Fibroblast of lung (primary cell): ENCODE measurements around the gene SLC4A1. TPM values are rescaled to one million over a fixed set of nuclear protein-coding genes. Genes with fewer than 3 reads are reported as not detected.

Experiments
- DNase-seq, 2 donors: peaks; one replicate each; pipeline versions ENCODE4 v3.0.0 to v3.0.0-alpha.2; 2010; ENCODE audit warnings: low read depth in 2 of 2
- H2AFZ ChIP-seq: 2 replicates; pipeline ENCODE4 v1.5.1; 2012; ENCODE audit warnings: low read length, control low read depth, inconsistent platforms
- H3K27ac ChIP-seq: 2 replicates; pipeline ENCODE4 v1.5.1; 2011; ENCODE audit warnings: low read length, control low read depth; ENCODE audit not compliant: insufficient read depth
- H3K27me3 ChIP-seq: 2 replicates; pipeline ENCODE4 v1.5.1; 2011; ENCODE audit warnings: mild to moderate bottlenecking, low read length; ENCODE audit not compliant: control insufficient read depth, insufficient read depth
- H3K36me3 ChIP-seq: 2 replicates; pipeline ENCODE4 v1.5.1; 2011; ENCODE audit warnings: low read length; ENCODE audit not compliant: control insufficient read depth, insufficient read depth
- H3K4me1 ChIP-seq: 2 replicates; pipeline ENCODE4 v1.5.1; 2011; ENCODE audit warnings: low read length; ENCODE audit not compliant: control insufficient read depth, insufficient read depth; ENCODE audit errors: extremely low read depth
- H3K4me2 ChIP-seq: 2 replicates; pipeline ENCODE4 v1.5.1; 2011; ENCODE audit warnings: low read length, control low read depth; ENCODE audit not compliant: insufficient read depth; ENCODE audit errors: extremely low read depth
- H3K4me3 ChIP-seq, 4 experiments: fragments of 200-600 bp in 1 of 4; sonication (generic) in 1 of 4; replicated peaks in 1 of 4; 2 replicates each; pipeline ENCODE4 v1.5.1; 2011 to 2016; ENCODE audit warnings: low read length in 4 of 4, low read depth in 3 of 4, mild to moderate bottlenecking in 3 of 4, control low read depth in 2 of 4, inconsistent platforms in 1 of 4, mixed read lengths in 1 of 4; ENCODE audit not compliant: insufficient read depth in 1 of 4; ENCODE audit errors: control extremely low read depth in 1 of 4
- H3K79me2 ChIP-seq: 2 replicates; pipeline ENCODE4 v1.5.1; 2012; ENCODE audit warnings: mild to moderate bottlenecking, low read length, inconsistent platforms; ENCODE audit not compliant: control insufficient read depth, insufficient read depth
- H3K9ac ChIP-seq: 2 replicates; pipeline ENCODE4 v1.5.1; 2011; ENCODE audit warnings: mild to moderate bottlenecking, low read length, control low read depth; ENCODE audit not compliant: insufficient read depth
- H3K9me3 ChIP-seq: 2 replicates; pipeline ENCODE4 v1.5.1; 2012; ENCODE audit warnings: low read depth, low read length; ENCODE audit not compliant: control insufficient read depth, insufficient read depth
- H4K20me1 ChIP-seq: 2 replicates; pipeline ENCODE4 v1.5.1; 2011; ENCODE audit warnings: low read length; ENCODE audit not compliant: control insufficient read depth, insufficient read depth; ENCODE audit errors: extremely low read depth
- EZH2 ChIP-seq: IDR thresholded peaks from 2 replicates; pipeline ENCODE4 v1.5.1; 2012; ENCODE audit warnings: low read length, control low read depth, mild to moderate bottlenecking; ENCODE audit errors: missing control alignments
- polyA minus RNA-seq: library from RNA; depleted of rRNA, polyadenylated mRNA; stranded (reverse); fragments of >200 nt; gene quantifications from 2 replicates; pipeline ENCODE4 v1.2.3, GENCODE V29; 2011; ENCODE audit warnings: low replicate concordance
- polyA plus RNA-seq, 2 donors: library from polyadenylated mRNA; depleted of rRNA in 1 of 2; stranded (reverse) in 1 of 2; unstranded in 1 of 2; fragments of >200 nt; gene quantifications; 2 replicates each; pipeline ENCODE4 v1.2.1, GENCODE V29; 2011 to 2012; ENCODE audit warnings: missing spikeins in 1 of 2
- total RNA-seq: library from RNA; depleted of rRNA; stranded (reverse); fragments of >200 nt; gene quantifications from 2 replicates; pipeline ENCODE4 v1.2.1, GENCODE V29; 2014
- TF ChIP-seq, protein P1 (sequence below), 2 donors: IDR thresholded peaks in 1 of 2; conservative IDR thresholded peaks in 1 of 2; 1 replicate in 1 of 2; 2 replicates in 1 of 2; pipeline ENCODE4 v1.5.1; 2011 to 2012; ENCODE audit warnings: low read length in 2 of 2, control low read depth in 1 of 2, inconsistent platforms in 1 of 2, low read depth in 1 of 2, mild to moderate bottlenecking in 1 of 2

SLC4A1 gene
- total RNA-seq (not detected in 2 replicates), polyA plus RNA-seq (not detected in 2 replicates), polyA minus RNA-seq (not detected in 2 replicates)
- not detected in 2 replicates for polyA plus RNA-seq (2012)

DNA sequence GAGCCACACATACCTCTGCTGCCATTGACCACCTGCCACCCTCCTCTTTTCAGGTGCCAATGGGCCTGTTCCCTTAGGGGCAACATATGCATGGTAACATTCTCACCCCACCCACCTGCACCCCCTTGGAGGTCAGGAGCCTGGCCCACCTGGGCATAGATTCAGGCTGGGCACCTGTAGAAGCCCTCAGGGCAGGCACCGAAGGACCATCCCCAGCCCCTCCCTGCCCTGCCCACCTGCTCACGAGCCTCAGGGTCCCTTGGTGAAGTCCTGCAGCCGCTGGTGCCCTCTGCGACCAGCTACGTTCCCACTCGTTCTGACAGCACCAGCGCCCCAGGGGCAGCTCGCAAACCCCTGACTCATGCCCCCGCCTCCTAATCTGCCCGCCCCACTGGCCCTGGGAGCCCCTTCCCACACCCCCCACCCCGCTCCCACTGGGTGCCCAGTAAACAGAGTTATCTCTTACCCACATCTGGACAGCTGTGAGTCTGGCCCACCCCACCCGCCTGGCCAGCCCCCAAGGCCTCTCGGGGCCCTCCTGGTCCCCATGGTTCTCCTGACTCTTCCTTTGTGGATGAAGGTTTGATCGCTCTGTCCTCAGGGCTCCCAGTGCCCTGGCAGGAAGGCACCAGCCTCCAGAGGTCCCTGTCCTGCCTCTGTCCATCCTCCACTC, at the start of gene SLC4A1:
SLC4A1 (minus strand) TSS at position 318 of the 673 bp plus-strand sequence. CDS start 5,269 bp downstream, outside the sequence.
- Histone ChIP-seq H3K9me3 (no peaks in the 10 kb centered on the region), H2AFZ (no peak within 1 kb of the TSS), H3K79me2 (no peaks in the 10 kb centered on the region), H3K4me3 (no peak within 1 kb of the TSS), H3K27me3 (peaks cover 4% of the 10 kb centered on the region), H3K9ac (no peak within 1 kb of the TSS), H3K36me3 (no peaks in the 10 kb centered on the region), H3K4me2 (no peak within 1 kb of the TSS), H4K20me1 (no peaks in the 10 kb centered on the region), H3K27ac (no peak within 1 kb of the TSS), H3K4me1 (no peaks in the 10 kb centered on the region)
- TF ChIP-seq, protein P1, sequence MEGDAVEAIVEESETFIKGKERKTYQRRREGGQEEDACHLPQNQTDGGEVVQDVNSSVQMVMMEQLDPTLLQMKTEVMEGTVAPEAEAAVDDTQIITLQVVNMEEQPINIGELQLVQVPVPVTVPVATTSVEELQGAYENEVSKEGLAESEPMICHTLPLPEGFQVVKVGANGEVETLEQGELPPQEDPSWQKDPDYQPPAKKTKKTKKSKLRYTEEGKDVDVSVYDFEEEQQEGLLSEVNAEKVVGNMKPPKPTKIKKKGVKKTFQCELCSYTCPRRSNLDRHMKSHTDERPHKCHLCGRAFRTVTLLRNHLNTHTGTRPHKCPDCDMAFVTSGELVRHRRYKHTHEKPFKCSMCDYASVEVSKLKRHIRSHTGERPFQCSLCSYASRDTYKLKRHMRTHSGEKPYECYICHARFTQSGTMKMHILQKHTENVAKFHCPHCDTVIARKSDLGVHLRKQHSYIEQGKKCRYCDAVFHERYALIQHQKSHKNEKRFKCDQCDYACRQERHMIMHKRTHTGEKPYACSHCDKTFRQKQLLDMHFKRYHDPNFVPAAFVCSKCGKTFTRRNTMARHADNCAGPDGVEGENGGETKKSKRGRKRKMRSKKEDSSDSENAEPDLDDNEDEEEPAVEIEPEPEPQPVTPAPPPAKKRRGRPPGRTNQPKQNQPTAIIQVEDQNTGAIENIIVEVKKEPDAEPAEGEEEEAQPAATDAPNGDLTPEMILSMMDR (conservative IDR thresholded peaks at IDR 0.05 in 1 of 2, IDR thresholded peaks at IDR 0.05 in 1 of 2; ENCODE audit: low read depth in 1 of 2, low read length in 2 of 2) = no peak
- no peak for TF ChIP-seq EZH2
- no peak for DNase-seq

DNA sequence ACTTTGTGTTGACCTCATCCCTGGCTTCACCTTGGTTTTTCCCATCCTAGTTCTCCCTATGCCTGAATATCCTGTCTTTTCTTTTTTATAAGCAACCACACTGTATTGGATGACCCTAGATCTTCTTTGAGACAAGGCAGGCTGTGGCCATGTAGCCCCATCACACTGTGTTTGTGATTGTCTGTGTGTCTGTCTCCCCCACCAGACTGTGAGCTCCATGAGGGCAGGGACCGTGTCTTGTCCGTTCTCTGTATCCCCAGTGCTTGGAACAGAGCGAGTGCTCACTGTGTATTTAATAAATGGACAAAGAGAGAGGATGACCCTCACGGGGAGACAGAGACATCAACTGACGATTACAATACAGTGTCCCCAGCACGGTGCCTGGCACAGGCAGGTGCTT, 49.6 kb upstream of the SLC4A1 start:
- no peak overlapping the region for H3K9ac ChIP-seq
- DNase-seq = no peak
- no peak overlapping the region for H3K27ac ChIP-seq
- H3K36me3 ChIP-seq = peaks cover 7% of the 10 kb centered on the region
- H3K9me3 ChIP-seq = no peaks in the 10 kb centered on the region
- H3K79me2 ChIP-seq = no peaks in the 10 kb centered on the region
- H3K27me3 ChIP-seq = peaks cover 29% of the 10 kb centered on the region
- H3K4me3 ChIP-seq = no peak overlapping the region
- H3K4me1 ChIP-seq = no peaks in the 10 kb centered on the region
- H2AFZ ChIP-seq = no peak overlapping the region
- TF ChIP-seq, protein P1 (conservative IDR thresholded peaks at IDR 0.05 in 1 of 2, IDR thresholded peaks at IDR 0.05 in 1 of 2; ENCODE audit: low read depth in 1 of 2, low read length in 2 of 2) = no peak
- TF ChIP-seq EZH2 = no peak
- no peak overlapping the region for H3K4me2 ChIP-seq
- H4K20me1 ChIP-seq = no peaks in the 10 kb centered on the region

DNA sequence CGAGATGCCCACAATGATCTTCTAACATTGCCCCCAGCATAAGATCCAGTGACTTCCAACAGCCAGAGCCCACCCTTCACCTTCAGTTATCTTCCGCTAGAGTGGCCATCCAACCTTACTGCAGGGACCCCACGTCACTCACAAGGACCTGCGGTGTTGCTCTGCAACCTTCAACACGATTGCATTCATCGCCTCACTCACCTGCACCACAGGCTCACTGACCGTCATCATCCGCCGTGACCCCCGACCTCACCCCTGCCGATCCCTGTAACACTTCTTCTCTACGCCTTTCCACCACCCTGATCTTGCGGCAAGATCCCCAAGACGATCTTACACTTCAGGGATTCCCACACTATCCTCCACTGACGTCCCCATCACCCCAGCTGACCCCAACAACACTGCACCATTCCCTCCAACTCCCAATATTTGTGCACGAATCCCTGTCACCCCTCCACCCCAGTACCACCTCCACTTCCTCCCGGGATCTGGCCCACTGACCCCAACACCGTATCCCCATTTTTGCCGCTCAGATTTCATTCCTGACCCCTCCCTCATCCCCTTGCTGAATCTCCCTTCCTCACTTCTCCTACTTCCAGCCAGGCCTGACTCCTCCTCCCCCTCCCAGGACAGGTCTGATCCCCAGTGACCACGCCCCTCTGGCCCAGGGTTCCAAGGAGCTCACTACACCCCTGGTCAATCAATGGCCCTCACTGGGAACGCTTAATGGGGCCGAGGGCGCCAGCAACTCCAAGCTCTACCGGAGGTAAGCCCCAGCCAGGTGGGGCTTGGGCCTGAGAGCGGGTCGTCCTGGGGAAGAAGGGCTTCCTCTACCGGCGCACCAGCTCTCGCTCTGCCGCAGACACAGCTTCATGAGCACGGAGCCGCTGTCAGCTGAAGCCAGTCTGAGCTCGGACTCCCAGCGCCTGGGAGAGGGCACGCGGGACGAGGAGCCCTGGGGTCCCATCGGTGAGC, 48.1 kb upstream of the SLC4A1 start:
- H3K27me3 ChIP-seq = peaks cover 29% of the 10 kb centered on the region
- no peaks in the 10 kb centered on the region for H4K20me1 ChIP-seq
- H3K4me3 ChIP-seq = no peak overlapping the region
- peak; percentile 95 for TF ChIP-seq EZH2
- TF ChIP-seq, protein P1 (conservative IDR thresholded peaks at IDR 0.05 in 1 of 2, IDR thresholded peaks at IDR 0.05 in 1 of 2; ENCODE audit: low read depth in 1 of 2, low read length in 2 of 2) = no peak
- H2AFZ ChIP-seq = no peak overlapping the region
- H3K4me2 ChIP-seq = no peak overlapping the region
- DNase-seq = no peak
- H3K9ac ChIP-seq = no peak overlapping the region
- no peaks in the 10 kb centered on the region for H3K4me1 ChIP-seq
- H3K36me3 ChIP-seq = peaks cover 7% of the 10 kb centered on the region
- no peaks in the 10 kb centered on the region for H3K9me3 ChIP-seq
- no peaks in the 10 kb centered on the region for H3K79me2 ChIP-seq
- no peak overlapping the region for H3K27ac ChIP-seq
